BE2C (cell line): ENCODE results near the gene GPD2.

Experiments used
- DNase-seq: peaks from one replicate; pipeline ENCODE4 v3.0.0-alpha.2; 2020
- H3K27me3 ChIP-seq: fragments of 250-450 bp; sonication (Bioruptor Pico); 2 replicates; pipeline ENCODE4 v1.5.1; 2020; ENCODE audit warnings: mild to moderate bottlenecking
- H3K36me3 ChIP-seq: fragments of 250-450 bp; sonication (Bioruptor Pico); 2 replicates; pipeline ENCODE4 v1.5.1; 2020; ENCODE audit warnings: mild to moderate bottlenecking
- H3K4me1 ChIP-seq: fragments of 250-450 bp; sonication (Bioruptor Pico); 2 replicates; pipeline ENCODE4 v1.5.1; 2020
- H3K4me3 ChIP-seq: 2 replicates; pipeline ENCODE4 v1.5.1; 2011; ENCODE audit warnings: low read depth, low read length
- H3K9me3 ChIP-seq: fragments of 250-450 bp; sonication (Bioruptor Pico); 2 replicates; pipeline ENCODE4 v1.5.1; 2020
- CTCF ChIP-seq: IDR thresholded peaks from 2 replicates; pipeline ENCODE4 v1.5.1; 2012; ENCODE audit warnings: mild to moderate bottlenecking, low read depth, low read length

Gene GPD2

GRCh38 chr2:156399224-156399949, 36.8 kb upstream of the GPD2 start:
- H3K4me1 ChIP-seq, result no peaks in the 10 kb centered on the region
- H3K36me3 ChIP-seq, result no peaks in the 10 kb centered on the region
- no peak for DNase-seq
- H3K9me3 ChIP-seq, result no peaks in the 10 kb centered on the region
- H3K27me3 ChIP-seq, result no peaks in the 10 kb centered on the region
- peak overlapping the region; percentile 66 for H3K4me3 ChIP-seq
- no peak for TF ChIP-seq CTCF

GRCh38 chr2:156399950-156400705, 36.1 kb upstream of the GPD2 start:
- DNase-seq, result peak; percentile 69
- H3K4me1 ChIP-seq, result no peaks in the 10 kb centered on the region
- no peaks in the 10 kb centered on the region for H3K9me3 ChIP-seq
- peak overlapping the region; percentile 66 for H3K4me3 ChIP-seq
- TF ChIP-seq CTCF, result no peak
- no peaks in the 10 kb centered on the region for H3K36me3 ChIP-seq
- no peaks in the 10 kb centered on the region for H3K27me3 ChIP-seq

- no peaks in the 10 kb centered on the region for H3K4me1 ChIP-seq
- no peaks in the 10 kb centered on the region for H3K27me3 ChIP-seq
- H3K36me3 ChIP-seq, result no peaks in the 10 kb centered on the region
- TF ChIP-seq CTCF, result no peak
- H3K4me3 ChIP-seq, result peak overlapping the region; percentile 66
- no peaks in the 10 kb centered on the region for H3K9me3 ChIP-seq
- DNase-seq, result peak; percentile 36
Measured at GRCh38 chr2:156400706-156401678, 35.2 kb upstream of the GPD2 start.

GRCh38 chr2:156401861-156402260, 34.3 kb upstream of the GPD2 start:
- H3K4me1 ChIP-seq, result no peaks in the 10 kb centered on the region
- TF ChIP-seq CTCF, result no peak
- DNase-seq, result no peak
- H3K36me3 ChIP-seq, result no peaks in the 10 kb centered on the region
- no peak overlapping the region; the same call in 1 of the 2 replicates for H3K4me3 ChIP-seq
- H3K9me3 ChIP-seq, result no peaks in the 10 kb centered on the region
- no peaks in the 10 kb centered on the region for H3K27me3 ChIP-seq

- no peaks in the 10 kb centered on the region for H3K36me3 ChIP-seq
- H3K27me3 ChIP-seq, result no peaks in the 10 kb centered on the region
- no peak overlapping the region for H3K4me3 ChIP-seq
- H3K4me1 ChIP-seq, result no peaks in the 10 kb centered on the region
- TF ChIP-seq CTCF, result no peak
- H3K9me3 ChIP-seq, result no peaks in the 10 kb centered on the region
- DNase-seq, result no peak
Measured at GRCh38 chr2:156405586-156405985, 30.6 kb upstream of the GPD2 start.
